MCF 10A (cell line): Measurements from ENCODE around the gene ZNF563. TPM values are rescaled to one million over a fixed set of nuclear protein-coding genes. Genes with fewer than 3 reads are reported as not detected.

Experiments used
- BruUV-seq: library from RNA; stranded (reverse); fragments of 400-500 nt; replicated peaks from 2 replicates; lab custom pipeline; 2021; lab: Mats Ljungman, UMichigan
- CTCF ChIA-PET: fragments of 300-600 bp; sonication (Branson Sonifier 250); formaldehyde crosslinking; extraction: SDS; loops from one replicate; lab custom pipeline; 2021; ENCODE audit warnings: antibody characterized with exemption, inconsistent platforms; lab: Yijun Ruan, JAX
- POLR2A ChIA-PET: fragments of 300-600, 350-650 bp; sonication (Branson Sonifier 250); formaldehyde crosslinking; extraction: SDS; loops from one replicate; lab custom pipeline; 2020; ENCODE audit warnings: antibody characterized with exemption, inconsistent platforms; lab: Yijun Ruan, JAX
- DNase-seq: peaks from one replicate; pipeline ENCODE4 v3.0.0-alpha.2; 2018; ENCODE audit not compliant: unreplicated experiment
- H3K27ac Mint-ChIP-seq: one replicate; pipeline ENCODE4 v1.8.0; 2022; ENCODE audit warnings: mild to moderate bottlenecking, low read depth, mixed read lengths; ENCODE audit not compliant: unreplicated experiment
- H3K27me3 Mint-ChIP-seq: one replicate; pipeline ENCODE4 v1.8.0; 2022; ENCODE audit warnings: mixed read lengths; ENCODE audit not compliant: insufficient read depth, unreplicated experiment
- H3K36me3 Mint-ChIP-seq: one replicate; pipeline ENCODE4 v1.8.0; 2022; ENCODE audit warnings: mild to moderate bottlenecking, moderate library complexity, mixed read lengths; ENCODE audit not compliant: insufficient read depth, unreplicated experiment
- H3K4me1 Mint-ChIP-seq: one replicate; pipeline ENCODE4 v1.8.0; 2022; ENCODE audit warnings: mixed read lengths; ENCODE audit not compliant: insufficient read depth, unreplicated experiment
- H3K4me3 Mint-ChIP-seq: one replicate; pipeline ENCODE4 v1.8.0; 2022; ENCODE audit warnings: mild to moderate bottlenecking, moderate library complexity, mixed read lengths; ENCODE audit not compliant: unreplicated experiment
- H3K9me3 Mint-ChIP-seq: one replicate; pipeline ENCODE4 v1.8.0; 2022; ENCODE audit warnings: mixed read lengths; ENCODE audit not compliant: unreplicated experiment
- CTCF ChIP-seq: fragments of 200-600 bp; IDR thresholded peaks from one replicate; pipeline ENCODE4 v1.8.0; 2022; ENCODE audit warnings: antibody characterized with exemption, mild to moderate bottlenecking; ENCODE audit not compliant: unreplicated experiment
- intact Hi-C: fragments of 100-400 bp; cut with micrococcal nuclease; formaldehyde crosslinking; loops from 2 replicates; pipeline ENCODE4 v1.14.1; 2022
- total RNA-seq: library from RNA; stranded (reverse); gene quantifications from 2 replicates; pipeline ENCODE4 v1.2.3, GENCODE V29; 2022

The ZNF563 gene
- total RNA-seq, 1 experiment from 2014 or later = 1.3 TPM

- TF ChIP-seq CTCF = no peak
- intact Hi-C loops = loop anchor here (2.0 kb wide), 1 partner anchor 113 kb away; the partner anchor contains the start of gene ZNF799
- Mint-ChIP-seq H3K9me3 (no peaks in the 10 kb centered on the region), H3K4me3 (no peak overlapping the region), H3K36me3 (peaks cover 38% of the 10 kb centered on the region), H3K27ac (no peak overlapping the region), H3K27me3 (no peaks in the 10 kb centered on the region), H3K4me1 (peaks cover 11% of the 10 kb centered on the region)
- BruUV-seq = no TSS peak
- ChIA-PET CTCF (interaction anchor here (2.0 kb wide), 1 partner anchor 364 kb away, joined by 6 read pairs; no protein-coding TSS in a partner anchor), POLR2A (interaction anchor here (0.8 to 1.8 kb wide), 3 partner anchors 17 to 263 kb away, joined by 3 to 4 read pairs (median 4); partner anchors contain the start of gene ZNF136)
- no peak for DNase-seq
Measured at GRCh38 chr19:12287958-12288500, 45.4 kb downstream of the ZNF563 start.

GRCh38 chr19:12284631-12285030 lies 48.8 kb downstream of the ZNF563 start:
- ChIA-PET CTCF (interaction anchor here (0.6 kb wide), 1 partner anchor 50 kb away, joined by 6 read pairs; no protein-coding TSS in a partner anchor), POLR2A (interaction anchor here (0.6 kb wide), 1 partner anchor 10 kb away, joined by 3 read pairs; the partner anchor contains the start of gene ZNF44)
- no peak for TF ChIP-seq CTCF
- Mint-ChIP-seq H3K4me3 (no peak overlapping the region), H3K36me3 (peaks cover 18% of the 10 kb centered on the region), H3K27ac (no peak overlapping the region), H3K27me3 (no peaks in the 10 kb centered on the region), H3K9me3 (peaks cover 6% of the 10 kb centered on the region), H3K4me1 (peaks cover 11% of the 10 kb centered on the region)
- BruUV-seq = no TSS peak
- intact Hi-C loops = no loop called here
- no peak for DNase-seq

GRCh38 chr19:12284226-12284625 lies 49.2 kb downstream of the ZNF563 start:
- TF ChIP-seq CTCF = no peak
- CTCF ChIA-PET = interaction anchor here (0.6 kb wide), 1 partner anchor 50 kb away, joined by 6 read pairs; no protein-coding TSS in a partner anchor
- H3K4me1 Mint-ChIP-seq = peaks cover 7% of the 10 kb centered on the region
- POLR2A ChIA-PET = interaction anchor here (0.6 kb wide), 1 partner anchor 10 kb away, joined by 3 read pairs; the partner anchor contains the start of gene ZNF44
- H3K9me3 Mint-ChIP-seq = peaks cover 6% of the 10 kb centered on the region
- H3K4me3 Mint-ChIP-seq = no peak overlapping the region
- DNase-seq = no peak
- H3K27me3 Mint-ChIP-seq = no peaks in the 10 kb centered on the region
- H3K27ac Mint-ChIP-seq = no peak overlapping the region
- peaks cover 15% of the 10 kb centered on the region for H3K36me3 Mint-ChIP-seq
- BruUV-seq = no TSS peak
- intact Hi-C loops = no loop called here

GRCh38 chr19:12278713-12279112 lies 54.7 kb downstream of the ZNF563 start:
- H3K4me3 Mint-ChIP-seq = no peak overlapping the region
- H3K36me3 Mint-ChIP-seq = peaks cover 45% of the 10 kb centered on the region
- intact Hi-C loops = no loop called here
- no peak for TF ChIP-seq CTCF
- DNase-seq = no peak
- CTCF ChIA-PET = no interaction called here
- H3K9me3 Mint-ChIP-seq = peaks cover 18% of the 10 kb centered on the region
- no TSS peak for BruUV-seq
- no peaks in the 10 kb centered on the region for H3K4me1 Mint-ChIP-seq
- H3K27me3 Mint-ChIP-seq = no peaks in the 10 kb centered on the region
- POLR2A ChIA-PET = no interaction called here
- H3K27ac Mint-ChIP-seq = no peak overlapping the region
